Stimulated activated CD8-positive, alpha-beta memory T cell treated with anti-CD3 and anti-CD28 coated beads, Interleukin-4, amount 100 ng/mL, for 48 hours (primary cell): Measurements from ENCODE around the gene RUNX1.

Experiments
- DNase-seq: peaks from one replicate; pipeline ENCODE4 v3.0.0-alpha.2; 2020

The RUNX1 gene

DNA sequence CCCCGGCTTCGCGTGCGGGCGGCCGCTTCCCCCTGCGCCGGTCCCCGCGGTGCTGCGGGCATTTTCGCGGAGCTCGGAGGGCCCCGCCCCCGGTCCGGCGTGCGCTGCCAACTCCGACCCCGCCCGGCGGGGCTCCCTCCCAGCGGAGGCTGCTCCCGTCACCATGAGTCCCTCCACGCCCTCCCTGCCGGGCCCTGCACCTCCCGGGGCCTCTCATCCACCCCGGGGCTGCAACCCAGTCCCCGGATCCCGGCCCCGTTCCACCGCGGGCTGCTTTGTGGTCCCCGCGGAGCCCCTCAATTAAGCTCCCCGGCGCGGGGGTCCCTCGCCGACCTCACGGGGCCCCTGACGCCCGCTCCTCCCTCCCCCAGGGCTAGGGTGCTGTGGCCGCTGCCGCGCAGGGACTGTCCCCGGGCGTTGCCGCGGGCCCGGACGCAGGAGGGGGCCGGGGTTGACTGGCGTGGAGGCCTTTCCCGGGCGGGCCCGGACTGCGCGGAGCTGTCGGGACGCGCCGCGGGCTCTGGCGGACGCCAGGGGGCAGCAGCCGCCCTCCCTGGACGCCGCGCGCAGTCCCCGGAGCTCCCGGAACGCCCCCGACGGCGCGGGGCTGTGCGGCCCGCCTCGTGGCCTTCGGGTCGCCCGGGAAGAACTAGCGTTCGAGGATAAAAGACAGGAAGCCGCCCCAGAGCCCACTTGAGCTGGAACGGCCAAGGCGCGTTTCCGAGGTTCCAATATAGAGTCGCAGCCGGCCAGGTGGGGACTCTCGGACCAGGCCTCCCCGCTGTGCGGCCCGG lies 159.2 kb downstream of the RUNX1 start:
- peak; percentile 83 for DNase-seq

GRCh38 chr21:34889320-34889675 lies 159.8 kb downstream of the RUNX1 start:
- DNase-seq: peak; percentile 71

GRCh38 chr21:34888569-34889319 lies 160.4 kb downstream of the RUNX1 start:
- peak; percentile 88 for DNase-seq

- DNase-seq: peak; percentile 89
Observed at GRCh38 chr21:34887725-34888568, 161.2 kb downstream of the RUNX1 start.

DNA sequence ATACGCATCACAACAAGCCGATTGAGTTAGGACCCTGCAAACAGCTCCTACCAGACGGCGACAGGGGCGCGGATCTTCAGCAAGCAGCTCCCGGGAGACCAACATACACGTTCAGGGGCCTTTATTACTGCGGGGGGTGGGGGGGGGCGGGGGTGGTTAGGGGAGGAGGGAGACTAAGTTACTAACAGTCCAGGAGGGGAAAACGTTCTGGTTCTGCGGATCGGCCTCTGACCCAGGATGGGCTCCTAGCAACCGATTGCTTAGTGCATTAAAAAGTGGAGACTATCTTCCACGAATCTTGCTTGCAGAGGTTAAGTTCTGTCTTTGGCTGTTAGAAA lies 162.0 kb downstream of the RUNX1 start:
- DNase-seq: no peak

GRCh38 chr21:34886240-34887104 lies 162.6 kb downstream of the RUNX1 start:
- peak; percentile 48 for DNase-seq

GRCh38 chr21:34885626-34886239 lies 163.4 kb downstream of the RUNX1 start:
- no peak for DNase-seq

DNA sequence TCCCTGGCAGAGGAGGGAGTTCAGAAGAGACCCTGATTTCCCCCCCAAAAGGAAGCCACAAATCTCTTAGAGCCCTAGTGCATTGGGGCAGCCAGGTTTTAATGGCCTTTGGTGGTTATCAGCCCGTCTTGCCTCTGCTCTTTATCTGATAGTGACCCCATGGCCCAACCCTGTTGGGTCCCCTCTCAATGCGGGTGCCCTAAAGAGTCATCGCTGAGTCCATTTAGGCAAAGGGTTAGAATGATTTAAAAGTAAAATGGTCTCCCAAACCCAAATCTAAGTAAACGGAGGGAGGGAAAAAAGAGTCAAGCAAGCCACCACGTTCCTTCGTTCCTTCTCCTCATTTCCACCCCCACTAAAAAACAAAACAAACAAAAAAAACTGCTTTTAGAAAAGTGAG lies 164.0 kb downstream of the RUNX1 start:
- no peak for DNase-seq

GRCh38 chr21:34884346-34884929 lies 164.7 kb downstream of the RUNX1 start:
- DNase-seq: no peak

DNA sequence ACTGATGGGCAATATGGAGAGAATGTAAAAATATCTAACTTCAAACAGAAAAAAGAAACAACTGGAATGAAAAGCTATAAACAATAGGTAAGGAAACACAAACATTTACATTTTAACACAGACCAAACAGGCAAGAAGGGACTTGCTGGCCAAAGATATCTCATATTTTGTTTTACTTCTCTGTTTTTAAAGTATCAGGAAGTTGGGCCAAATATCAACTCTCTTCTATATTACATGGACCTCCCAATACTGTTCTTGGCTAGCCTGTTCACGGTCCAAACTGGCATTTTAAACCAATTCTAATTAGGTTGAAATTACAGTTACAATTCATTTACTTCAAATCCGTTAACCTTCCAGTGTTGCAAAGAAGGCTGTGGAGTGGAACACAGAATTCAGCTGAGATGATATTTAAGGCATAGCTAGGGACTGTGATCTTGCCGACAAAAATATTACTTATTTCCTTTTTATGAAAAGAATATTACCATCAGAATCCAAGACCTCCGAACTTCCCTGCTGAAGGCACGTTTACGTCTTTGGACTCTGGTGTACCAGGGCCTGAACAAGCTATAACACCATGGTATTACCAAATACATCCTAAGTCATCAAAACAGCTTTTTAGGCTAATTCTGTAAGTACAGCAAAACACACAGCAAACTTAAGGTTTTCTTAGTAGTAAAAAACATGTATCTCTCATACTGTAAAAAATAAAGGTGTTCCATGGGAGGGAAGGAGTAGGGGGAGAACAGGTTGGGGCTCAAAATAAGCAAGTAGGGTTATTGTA lies 165.4 kb downstream of the RUNX1 start:
- no peak for DNase-seq

GRCh38 chr21:34882719-34883131 lies 166.4 kb downstream of the RUNX1 start:
- DNase-seq: no peak

- no peak for DNase-seq
Observed at GRCh38 chr21:34881839-34882371, 167.2 kb downstream of the RUNX1 start.

GRCh38 chr21:34881421-34881820 lies 167.7 kb downstream of the RUNX1 start:
- no peak for DNase-seq

- DNase-seq: no peak
Observed at GRCh38 chr21:34880401-34880800, 168.7 kb downstream of the RUNX1 start.

GRCh38 chr21:34878940-34879339 lies 170.2 kb downstream of the RUNX1 start:
- no peak for DNase-seq

DNA sequence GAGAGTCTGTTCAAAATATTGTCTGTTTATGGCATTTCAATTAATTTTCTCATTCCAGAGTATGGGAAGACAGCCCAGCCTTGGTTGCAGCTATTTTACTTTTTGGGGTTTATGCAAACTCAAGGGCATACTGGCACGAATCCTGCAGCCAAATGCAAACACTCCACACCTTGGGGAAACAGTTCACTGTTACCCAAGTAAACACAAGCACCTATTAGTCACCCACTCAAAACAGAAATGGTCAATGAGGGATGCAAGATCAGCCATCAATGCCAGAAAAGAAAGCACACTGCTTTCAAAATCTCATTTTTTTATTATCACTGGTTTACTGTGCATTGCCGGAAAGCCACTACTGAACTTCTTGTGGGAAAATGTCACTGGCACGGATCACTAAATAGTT lies 170.6 kb downstream of the RUNX1 start:
- no peak for DNase-seq

- DNase-seq: no peak
Observed at GRCh38 chr21:34877485-34878128, 171.5 kb downstream of the RUNX1 start.

GRCh38 chr21:34875830-34876229 lies 173.3 kb downstream of the RUNX1 start:
- no peak for DNase-seq

DNA sequence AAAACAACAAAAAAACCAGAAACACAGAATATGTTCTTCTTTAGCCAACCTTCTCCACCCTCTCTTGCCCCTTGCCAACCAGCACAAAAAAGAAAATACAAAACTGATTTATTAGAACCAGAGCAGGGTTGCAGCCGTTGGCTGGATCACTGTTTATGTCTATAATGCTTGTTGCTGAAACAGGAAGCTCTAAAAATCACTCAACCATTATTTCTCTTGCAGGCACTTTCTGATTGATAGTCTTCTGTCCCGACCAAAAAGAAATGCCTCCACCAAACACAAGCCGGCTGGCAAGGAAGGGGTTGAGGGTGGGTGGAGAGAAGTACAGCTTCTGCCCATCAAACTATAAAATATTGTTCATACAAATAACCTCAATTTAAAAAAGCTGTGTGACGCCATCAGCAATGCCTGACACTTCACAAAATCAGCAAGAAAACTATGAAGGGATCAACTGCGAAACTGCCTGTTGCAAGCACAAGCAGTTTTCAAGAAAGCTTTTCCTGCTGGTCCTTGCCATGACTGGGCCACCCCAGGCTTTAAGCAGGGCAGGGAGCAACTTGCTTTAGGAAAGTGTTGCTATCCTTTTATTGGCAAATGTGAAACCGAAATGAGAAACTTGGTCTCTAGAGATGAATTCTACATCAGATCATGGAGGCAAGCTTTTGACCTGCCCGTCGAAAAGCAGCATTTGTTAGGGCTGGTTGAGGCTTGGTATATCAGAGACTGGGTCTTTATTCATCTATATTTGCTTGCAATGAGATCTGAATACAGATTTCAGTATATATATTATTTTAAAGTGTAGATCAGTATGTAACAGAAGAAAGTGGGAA lies 174.2 kb downstream of the RUNX1 start:
- no peak for DNase-seq
